ENCODE data around the gene MACO1. TPM values are rescaled to one million over a fixed set of nuclear protein-coding genes. Genes with fewer than 3 reads are reported as not detected.
"Not testable (repeated sequence)": the region's sequence is repeated elsewhere in the genome, so short reads cannot be mapped to it uniquely, and the experiment has no call there.

MACO1 gene
- total and polyA plus RNA-seq, 2 of the 13 experiments (the other 11 are each of a cell fraction or from before 2014, with no cell fraction given): 9.7 to 17.0 TPM

- in situ Hi-C loops (cut with HindIII; ENCODE audit: extremely low pct_ligation_motif_present, low pct_unique_long_range_greater_than_20kb): loop anchor here (25.0 kb wide), 1 partner anchor 95 kb away; the partner anchor contains the start of gene RHCE
- H3K27ac ChIP-seq (ENCODE audit: extremely low read length, insufficient read depth, low read length); H4K20me1 ChIP-seq (ENCODE audit: insufficient read depth, low read length); H3K9me3 ChIP-seq (ENCODE audit: low read length); FAIRE-seq; CTCF ChIA-PET (ENCODE audit: low intra/inter-chr PET ratio, low total read pairs); H3K4me1 ChIP-seq (ENCODE audit: insufficient read depth, low read length); H3K9ac ChIP-seq (ENCODE audit: insufficient read depth, low read depth, low read length); DNase-seq (ENCODE audit: low spot score); H3K79me2 ChIP-seq (ENCODE audit: insufficient read depth, low read length); H3K36me3 ChIP-seq (replicated peaks in 1 of 2; ENCODE audit: control insufficient read depth in 1 of 2, insufficient read depth in 2 of 2, low read length in 2 of 2); H3K27me3 ChIP-seq (ENCODE audit: control insufficient read depth in 1 of 2, insufficient read depth in 2 of 2, low read length in 2 of 2); BruUV-seq (replicated peaks); ATAC-seq; intact Hi-C loops (cut with micrococcal nuclease; ENCODE audit: unreplicated experiment); H2AFZ ChIP-seq (ENCODE audit: low read length); TF ChIP-seq FOXA1 (IDR thresholded peaks at IDR 0.05): not testable (repeated sequence)
- H3K4me3 ChIP-seq (replicated peaks in 1 of 3; ENCODE audit: insufficient read depth in 1 of 3, low read depth in 2 of 3, low read length in 3 of 3): peak overlapping the region in 2 of 3 experiments; percentile 37 to 45; a peak in 4 of 6 replicates
- POLR2A ChIA-PET: interaction anchor here (1.0 kb wide), 1 partner anchor 47 kb away, joined by 3 read pairs; no protein-coding TSS in a partner anchor
- TF ChIP-seq, protein P1, sequence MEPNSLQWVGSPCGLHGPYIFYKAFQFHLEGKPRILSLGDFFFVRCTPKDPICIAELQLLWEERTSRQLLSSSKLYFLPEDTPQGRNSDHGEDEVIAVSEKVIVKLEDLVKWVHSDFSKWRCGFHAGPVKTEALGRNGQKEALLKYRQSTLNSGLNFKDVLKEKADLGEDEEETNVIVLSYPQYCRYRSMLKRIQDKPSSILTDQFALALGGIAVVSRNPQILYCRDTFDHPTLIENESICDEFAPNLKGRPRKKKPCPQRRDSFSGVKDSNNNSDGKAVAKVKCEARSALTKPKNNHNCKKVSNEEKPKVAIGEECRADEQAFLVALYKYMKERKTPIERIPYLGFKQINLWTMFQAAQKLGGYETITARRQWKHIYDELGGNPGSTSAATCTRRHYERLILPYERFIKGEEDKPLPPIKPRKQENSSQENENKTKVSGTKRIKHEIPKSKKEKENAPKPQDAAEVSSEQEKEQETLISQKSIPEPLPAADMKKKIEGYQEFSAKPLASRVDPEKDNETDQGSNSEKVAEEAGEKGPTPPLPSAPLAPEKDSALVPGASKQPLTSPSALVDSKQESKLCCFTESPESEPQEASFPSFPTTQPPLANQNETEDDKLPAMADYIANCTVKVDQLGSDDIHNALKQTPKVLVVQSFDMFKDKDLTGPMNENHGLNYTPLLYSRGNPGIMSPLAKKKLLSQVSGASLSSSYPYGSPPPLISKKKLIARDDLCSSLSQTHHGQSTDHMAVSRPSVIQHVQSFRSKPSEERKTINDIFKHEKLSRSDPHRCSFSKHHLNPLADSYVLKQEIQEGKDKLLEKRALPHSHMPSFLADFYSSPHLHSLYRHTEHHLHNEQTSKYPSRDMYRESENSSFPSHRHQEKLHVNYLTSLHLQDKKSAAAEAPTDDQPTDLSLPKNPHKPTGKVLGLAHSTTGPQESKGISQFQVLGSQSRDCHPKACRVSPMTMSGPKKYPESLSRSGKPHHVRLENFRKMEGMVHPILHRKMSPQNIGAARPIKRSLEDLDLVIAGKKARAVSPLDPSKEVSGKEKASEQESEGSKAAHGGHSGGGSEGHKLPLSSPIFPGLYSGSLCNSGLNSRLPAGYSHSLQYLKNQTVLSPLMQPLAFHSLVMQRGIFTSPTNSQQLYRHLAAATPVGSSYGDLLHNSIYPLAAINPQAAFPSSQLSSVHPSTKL (CRISPR knock-in tag; IDR thresholded peaks at IDR 0.05): peak; percentile 38; the same call in 1 of the 2 replicates
- peak; percentile 62 for TF ChIP-seq FOXA1 (CRISPR knock-in tag; IDR thresholded peaks at IDR 0.05)
- TF ChIP-seq MTF2 (CRISPR knock-in tag; IDR thresholded peaks at IDR 0.05; ENCODE audit: borderline replicate concordance): peak; percentile 28; the same call in 1 of the 2 replicates
- 0 out of 2 replicates have a peak, but pooled peaks have one; percentile 18 for TF ChIP-seq GATAD2A (CRISPR knock-in tag; IDR thresholded peaks at IDR 0.05)
- TF ChIP-seq KDM6A (CRISPR knock-in tag; IDR thresholded peaks at IDR 0.05; ENCODE audit: low read depth): 0 out of 2 replicates have a peak, but pooled peaks have one; percentile 31
- peak; percentile 69 for TF ChIP-seq FOXA3 (CRISPR knock-in tag; IDR thresholded peaks at IDR 0.05)
- TF ChIP-seq, protein P2, sequence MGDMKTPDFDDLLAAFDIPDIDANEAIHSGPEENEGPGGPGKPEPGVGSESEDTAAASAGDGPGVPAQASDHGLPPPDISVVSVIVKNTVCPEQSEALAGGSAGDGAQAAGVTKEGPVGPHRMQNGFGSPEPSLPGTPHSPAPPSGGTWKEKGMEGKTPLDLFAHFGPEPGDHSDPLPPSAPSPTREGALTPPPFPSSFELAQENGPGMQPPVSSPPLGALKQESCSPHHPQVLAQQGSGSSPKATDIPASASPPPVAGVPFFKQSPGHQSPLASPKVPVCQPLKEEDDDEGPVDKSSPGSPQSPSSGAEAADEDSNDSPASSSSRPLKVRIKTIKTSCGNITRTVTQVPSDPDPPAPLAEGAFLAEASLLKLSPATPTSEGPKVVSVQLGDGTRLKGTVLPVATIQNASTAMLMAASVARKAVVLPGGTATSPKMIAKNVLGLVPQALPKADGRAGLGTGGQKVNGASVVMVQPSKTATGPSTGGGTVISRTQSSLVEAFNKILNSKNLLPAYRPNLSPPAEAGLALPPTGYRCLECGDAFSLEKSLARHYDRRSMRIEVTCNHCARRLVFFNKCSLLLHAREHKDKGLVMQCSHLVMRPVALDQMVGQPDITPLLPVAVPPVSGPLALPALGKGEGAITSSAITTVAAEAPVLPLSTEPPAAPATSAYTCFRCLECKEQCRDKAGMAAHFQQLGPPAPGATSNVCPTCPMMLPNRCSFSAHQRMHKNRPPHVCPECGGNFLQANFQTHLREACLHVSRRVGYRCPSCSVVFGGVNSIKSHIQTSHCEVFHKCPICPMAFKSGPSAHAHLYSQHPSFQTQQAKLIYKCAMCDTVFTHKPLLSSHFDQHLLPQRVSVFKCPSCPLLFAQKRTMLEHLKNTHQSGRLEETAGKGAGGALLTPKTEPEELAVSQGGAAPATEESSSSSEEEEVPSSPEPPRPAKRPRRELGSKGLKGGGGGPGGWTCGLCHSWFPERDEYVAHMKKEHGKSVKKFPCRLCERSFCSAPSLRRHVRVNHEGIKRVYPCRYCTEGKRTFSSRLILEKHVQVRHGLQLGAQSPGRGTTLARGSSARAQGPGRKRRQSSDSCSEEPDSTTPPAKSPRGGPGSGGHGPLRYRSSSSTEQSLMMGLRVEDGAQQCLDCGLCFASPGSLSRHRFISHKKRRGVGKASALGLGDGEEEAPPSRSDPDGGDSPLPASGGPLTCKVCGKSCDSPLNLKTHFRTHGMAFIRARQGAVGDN (CRISPR knock-in tag; IDR thresholded peaks at IDR 0.05): peak; percentile 44; the same call in 1 of the 2 replicates
- TF ChIP-seq, protein P3, sequence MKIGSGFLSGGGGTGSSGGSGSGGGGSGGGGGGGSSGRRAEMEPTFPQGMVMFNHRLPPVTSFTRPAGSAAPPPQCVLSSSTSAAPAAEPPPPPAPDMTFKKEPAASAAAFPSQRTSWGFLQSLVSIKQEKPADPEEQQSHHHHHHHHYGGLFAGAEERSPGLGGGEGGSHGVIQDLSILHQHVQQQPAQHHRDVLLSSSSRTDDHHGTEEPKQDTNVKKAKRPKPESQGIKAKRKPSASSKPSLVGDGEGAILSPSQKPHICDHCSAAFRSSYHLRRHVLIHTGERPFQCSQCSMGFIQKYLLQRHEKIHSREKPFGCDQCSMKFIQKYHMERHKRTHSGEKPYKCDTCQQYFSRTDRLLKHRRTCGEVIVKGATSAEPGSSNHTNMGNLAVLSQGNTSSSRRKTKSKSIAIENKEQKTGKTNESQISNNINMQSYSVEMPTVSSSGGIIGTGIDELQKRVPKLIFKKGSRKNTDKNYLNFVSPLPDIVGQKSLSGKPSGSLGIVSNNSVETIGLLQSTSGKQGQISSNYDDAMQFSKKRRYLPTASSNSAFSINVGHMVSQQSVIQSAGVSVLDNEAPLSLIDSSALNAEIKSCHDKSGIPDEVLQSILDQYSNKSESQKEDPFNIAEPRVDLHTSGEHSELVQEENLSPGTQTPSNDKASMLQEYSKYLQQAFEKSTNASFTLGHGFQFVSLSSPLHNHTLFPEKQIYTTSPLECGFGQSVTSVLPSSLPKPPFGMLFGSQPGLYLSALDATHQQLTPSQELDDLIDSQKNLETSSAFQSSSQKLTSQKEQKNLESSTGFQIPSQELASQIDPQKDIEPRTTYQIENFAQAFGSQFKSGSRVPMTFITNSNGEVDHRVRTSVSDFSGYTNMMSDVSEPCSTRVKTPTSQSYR (CRISPR knock-in tag; IDR thresholded peaks at IDR 0.05; ENCODE audit: borderline replicate concordance): peak; percentile 90
- 0 out of 2 replicates have a peak, but pooled peaks have one; percentile 13 for TF ChIP-seq HOXA3 (CRISPR knock-in tag; IDR thresholded peaks at IDR 0.05)
- H3K4me2 ChIP-seq (ENCODE audit: low read depth, low read length): peak overlapping the region; percentile 68
- WGBS (ENCODE audit: low lambda C conversion rate): 46% methylated on average over 7 of the region's 37 CpGs
Measured at GRCh38 chr1:25506566-25507463, 76.1 kb downstream of the MACO1 start.

All from HepG2 (cell line).